ENCODE results near the gene RRP12. TPM values are rescaled to one million over a fixed set of nuclear protein-coding genes. Genes with fewer than 3 reads are reported as not detected.

RRP12 gene
- total RNA-seq, 1 experiment from 2014 or later: 86.2 TPM

- BruUV-seq (replicated peaks): no TSS peak
- no peak for DNase-seq (ENCODE audit: low spot score)
- TF ChIP-seq, protein P1, sequence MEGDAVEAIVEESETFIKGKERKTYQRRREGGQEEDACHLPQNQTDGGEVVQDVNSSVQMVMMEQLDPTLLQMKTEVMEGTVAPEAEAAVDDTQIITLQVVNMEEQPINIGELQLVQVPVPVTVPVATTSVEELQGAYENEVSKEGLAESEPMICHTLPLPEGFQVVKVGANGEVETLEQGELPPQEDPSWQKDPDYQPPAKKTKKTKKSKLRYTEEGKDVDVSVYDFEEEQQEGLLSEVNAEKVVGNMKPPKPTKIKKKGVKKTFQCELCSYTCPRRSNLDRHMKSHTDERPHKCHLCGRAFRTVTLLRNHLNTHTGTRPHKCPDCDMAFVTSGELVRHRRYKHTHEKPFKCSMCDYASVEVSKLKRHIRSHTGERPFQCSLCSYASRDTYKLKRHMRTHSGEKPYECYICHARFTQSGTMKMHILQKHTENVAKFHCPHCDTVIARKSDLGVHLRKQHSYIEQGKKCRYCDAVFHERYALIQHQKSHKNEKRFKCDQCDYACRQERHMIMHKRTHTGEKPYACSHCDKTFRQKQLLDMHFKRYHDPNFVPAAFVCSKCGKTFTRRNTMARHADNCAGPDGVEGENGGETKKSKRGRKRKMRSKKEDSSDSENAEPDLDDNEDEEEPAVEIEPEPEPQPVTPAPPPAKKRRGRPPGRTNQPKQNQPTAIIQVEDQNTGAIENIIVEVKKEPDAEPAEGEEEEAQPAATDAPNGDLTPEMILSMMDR (conservative IDR thresholded peaks at IDR 0.05; ENCODE audit: low read depth, low read length): no peak
- no peak for TF ChIP-seq EZH2 (IDR thresholded peaks at IDR 0.05; ENCODE audit: borderline replicate concordance, low read depth, low read length, poor library complexity, severe bottlenecking)
- intact Hi-C loops (cut with micrococcal nuclease; ENCODE audit: unreplicated experiment): no loop called here
- Histone ChIP-seq H3K36me3 (ENCODE audit: insufficient read depth, low read length, poor library complexity, severe bottlenecking) (peaks cover 42% of the 10 kb centered on the region), H3K9me3 (ENCODE audit: low read depth, low read length, poor library complexity, severe bottlenecking) (no peaks in the 10 kb centered on the region), H3K4me3 (ENCODE audit: low read depth, low read length, poor library complexity, severe bottlenecking) (no peak overlapping the region), H3K27ac (ENCODE audit: low read depth, low read length, poor library complexity, severe bottlenecking) (no peak overlapping the region), H3K4me1 (ENCODE audit: insufficient read depth, low read length, poor library complexity, severe bottlenecking) (no peaks in the 10 kb centered on the region), H3K27me3 (replicated peaks; ENCODE audit: insufficient read depth, low read depth, low read length, poor library complexity) (no peaks in the 10 kb centered on the region)
- CTCF ChIA-PET: no interaction called here
- POLR2A ChIA-PET (ENCODE audit: low non-redundant PET): no interaction called here
Measured at GRCh38 chr10:97393034-97393573, 8.0 kb downstream of the RRP12 start.

GRCh38 chr10:97390091-97390490 lies 11.0 kb downstream of the RRP12 start:
- no TSS peak for BruUV-seq (replicated peaks)
- ChIA-PET CTCF (no interaction called here), POLR2A (ENCODE audit: low non-redundant PET) (no interaction called here)
- H3K27me3 ChIP-seq (replicated peaks; ENCODE audit: insufficient read depth, low read depth, low read length, poor library complexity): no peaks in the 10 kb centered on the region
- intact Hi-C loops (cut with micrococcal nuclease; ENCODE audit: unreplicated experiment): no loop called here
- H3K9me3 ChIP-seq (ENCODE audit: low read depth, low read length, poor library complexity, severe bottlenecking): no peaks in the 10 kb centered on the region
- DNase-seq (ENCODE audit: low spot score): no peak
- H3K27ac ChIP-seq (ENCODE audit: low read depth, low read length, poor library complexity, severe bottlenecking): no peak overlapping the region
- H3K4me3 ChIP-seq (ENCODE audit: low read depth, low read length, poor library complexity, severe bottlenecking): no peak overlapping the region
- H3K36me3 ChIP-seq (ENCODE audit: insufficient read depth, low read length, poor library complexity, severe bottlenecking): peaks cover 28% of the 10 kb centered on the region
- H3K4me1 ChIP-seq (ENCODE audit: insufficient read depth, low read length, poor library complexity, severe bottlenecking): no peaks in the 10 kb centered on the region
- TF ChIP-seq, protein P1 (conservative IDR thresholded peaks at IDR 0.05; ENCODE audit: low read depth, low read length): no peak
- TF ChIP-seq EZH2 (IDR thresholded peaks at IDR 0.05; ENCODE audit: borderline replicate concordance, low read depth, low read length, poor library complexity, severe bottlenecking): no peak

GRCh38 chr10:97388152-97388551 lies 13.0 kb downstream of the RRP12 start:
- ChIA-PET CTCF (no interaction called here), POLR2A (ENCODE audit: low non-redundant PET) (no interaction called here)
- BruUV-seq (replicated peaks): no TSS peak
- Histone ChIP-seq H3K4me1 (ENCODE audit: insufficient read depth, low read length, poor library complexity, severe bottlenecking) (no peaks in the 10 kb centered on the region), H3K4me3 (ENCODE audit: low read depth, low read length, poor library complexity, severe bottlenecking) (no peak overlapping the region), H3K27ac (ENCODE audit: low read depth, low read length, poor library complexity, severe bottlenecking) (no peak overlapping the region), H3K9me3 (ENCODE audit: low read depth, low read length, poor library complexity, severe bottlenecking) (no peaks in the 10 kb centered on the region), H3K36me3 (ENCODE audit: insufficient read depth, low read length, poor library complexity, severe bottlenecking) (peaks cover 15% of the 10 kb centered on the region), H3K27me3 (replicated peaks; ENCODE audit: insufficient read depth, low read depth, low read length, poor library complexity) (no peaks in the 10 kb centered on the region)
- DNase-seq (ENCODE audit: low spot score): no peak
- intact Hi-C loops (cut with micrococcal nuclease; ENCODE audit: unreplicated experiment): no loop called here
- TF ChIP-seq, protein P1 (conservative IDR thresholded peaks at IDR 0.05; ENCODE audit: low read depth, low read length): no peak
- no peak for TF ChIP-seq EZH2 (IDR thresholded peaks at IDR 0.05; ENCODE audit: borderline replicate concordance, low read depth, low read length, poor library complexity, severe bottlenecking)
